C4-2B (cell line): Measurements from ENCODE around the gene RAPGEF6.

ENCODE experiments used
- ZFX ChIP-seq: fragments of 450-650 bp; IDR thresholded peaks from 2 replicates; pipeline ENCODE4 v1.6.1; 2017
- TF ChIP-seq, protein P1 (sequence below): fragments of 450-650 bp; conservative IDR thresholded peaks from 2 replicates; pipeline ENCODE4 v1.5.1; 2017; ENCODE audit warnings: mild to moderate bottlenecking

- TF ChIP-seq, protein P1, sequence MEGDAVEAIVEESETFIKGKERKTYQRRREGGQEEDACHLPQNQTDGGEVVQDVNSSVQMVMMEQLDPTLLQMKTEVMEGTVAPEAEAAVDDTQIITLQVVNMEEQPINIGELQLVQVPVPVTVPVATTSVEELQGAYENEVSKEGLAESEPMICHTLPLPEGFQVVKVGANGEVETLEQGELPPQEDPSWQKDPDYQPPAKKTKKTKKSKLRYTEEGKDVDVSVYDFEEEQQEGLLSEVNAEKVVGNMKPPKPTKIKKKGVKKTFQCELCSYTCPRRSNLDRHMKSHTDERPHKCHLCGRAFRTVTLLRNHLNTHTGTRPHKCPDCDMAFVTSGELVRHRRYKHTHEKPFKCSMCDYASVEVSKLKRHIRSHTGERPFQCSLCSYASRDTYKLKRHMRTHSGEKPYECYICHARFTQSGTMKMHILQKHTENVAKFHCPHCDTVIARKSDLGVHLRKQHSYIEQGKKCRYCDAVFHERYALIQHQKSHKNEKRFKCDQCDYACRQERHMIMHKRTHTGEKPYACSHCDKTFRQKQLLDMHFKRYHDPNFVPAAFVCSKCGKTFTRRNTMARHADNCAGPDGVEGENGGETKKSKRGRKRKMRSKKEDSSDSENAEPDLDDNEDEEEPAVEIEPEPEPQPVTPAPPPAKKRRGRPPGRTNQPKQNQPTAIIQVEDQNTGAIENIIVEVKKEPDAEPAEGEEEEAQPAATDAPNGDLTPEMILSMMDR: no peak
- TF ChIP-seq ZFX: no peak
Measured at GRCh38 chr5:131671994-131672655, 37.1 kb upstream of the RAPGEF6 start.
